Naive B cell (primary cell): Measurements from ENCODE around the gene EIF4E2. TPM values are rescaled to one million over a fixed set of nuclear protein-coding genes. Genes with fewer than 3 reads are reported as not detected.

Experiments used
- ATAC-seq, 2 donors: fragments of 150-1000 bp; cut with Tn5 transposase; 2 replicates each; pipeline ENCODE4 v1.10.0; 2021; ENCODE audit warnings: low read depth in 2 of 2, mild to moderate bottlenecking in 2 of 2, moderate library complexity in 2 of 2
- DNase-seq: peaks from one replicate; pipeline ENCODE4 v3.0.0; 2022
- H3K27ac Mint-ChIP-seq, 6 donors: one replicate each; pipeline ENCODE4 v1.8.0; 2020 to 2022; ENCODE audit warnings: mild to moderate bottlenecking in 6 of 6, mixed read lengths in 6 of 6, moderate library complexity in 5 of 6, inconsistent platforms in 2 of 6
- H3K27me3 Mint-ChIP-seq, 3 donors: one replicate each; pipeline ENCODE4 v1.8.0; 2021 to 2022; ENCODE audit warnings: mixed read lengths in 3 of 3, mild to moderate bottlenecking in 1 of 3
- H3K36me3 Mint-ChIP-seq, 2 donors: one replicate each; pipeline ENCODE4 v1.8.0; 2020 to 2022; ENCODE audit warnings: mixed read lengths in 2 of 2, inconsistent platforms in 1 of 2, mild to moderate bottlenecking in 1 of 2
- H3K4me1 Mint-ChIP-seq, 3 donors: one replicate each; pipeline ENCODE4 v1.8.0; 2020 to 2022; ENCODE audit warnings: mixed read lengths in 3 of 3, inconsistent platforms in 1 of 3, mild to moderate bottlenecking in 1 of 3, moderate library complexity in 1 of 3
- H3K4me3 Mint-ChIP-seq, 8 donors: one replicate each; pipeline ENCODE4 v1.8.0; 2020 to 2022; ENCODE audit warnings: mild to moderate bottlenecking in 8 of 8, mixed read lengths in 8 of 8, moderate library complexity in 8 of 8, inconsistent platforms in 2 of 8
- H3K9me3 Mint-ChIP-seq, 7 donors: one replicate each; pipeline ENCODE4 v1.8.0; 2020 to 2022; ENCODE audit warnings: mixed read lengths in 7 of 7, mild to moderate bottlenecking in 5 of 7, inconsistent platforms in 2 of 7, moderate library complexity in 1 of 7
- polyA plus RNA-seq, 6 donors: library from polyadenylated mRNA; unstranded; fragments of 300-500 nt; fragmentation: Illumina TruSeq; gene quantifications; one replicate each; pipeline ENCODE4 v1.2.3, GENCODE V29; 2021; ENCODE audit warnings: low read depth in 6 of 6

Gene EIF4E2
- polyA plus RNA-seq, 6 donors from 2014 or later: 51.0 to 69.0 (median 63.1) TPM

DNA sequence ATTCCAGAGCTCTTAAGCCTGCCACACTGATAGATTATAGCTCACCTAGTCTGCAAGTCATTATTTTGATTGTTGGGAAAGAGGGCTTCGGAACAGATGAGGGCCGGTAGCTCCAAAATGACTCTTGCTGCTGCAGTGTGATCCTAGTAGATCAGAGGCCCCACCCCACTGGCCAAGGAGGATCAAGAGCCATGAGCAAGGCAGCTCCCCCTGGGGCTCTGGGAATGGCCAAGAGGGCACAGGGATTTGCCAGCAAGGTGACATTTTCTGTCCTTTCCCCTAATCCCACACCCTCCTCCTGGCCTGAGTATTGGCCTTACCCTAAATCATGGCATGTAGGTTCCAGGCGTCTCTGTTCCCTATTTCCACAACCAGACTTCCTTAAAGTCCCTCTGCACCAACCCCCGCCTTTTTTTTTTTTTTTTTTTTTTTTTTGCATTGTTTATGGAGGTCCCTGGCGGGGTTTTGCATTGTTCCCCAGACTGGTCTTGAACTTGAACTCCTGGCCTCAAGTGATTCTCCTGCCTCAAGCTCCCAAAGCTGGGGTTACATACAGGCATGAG lies 36.5 kb downstream of the EIF4E2 start:
- no peak for ATAC-seq

DNA sequence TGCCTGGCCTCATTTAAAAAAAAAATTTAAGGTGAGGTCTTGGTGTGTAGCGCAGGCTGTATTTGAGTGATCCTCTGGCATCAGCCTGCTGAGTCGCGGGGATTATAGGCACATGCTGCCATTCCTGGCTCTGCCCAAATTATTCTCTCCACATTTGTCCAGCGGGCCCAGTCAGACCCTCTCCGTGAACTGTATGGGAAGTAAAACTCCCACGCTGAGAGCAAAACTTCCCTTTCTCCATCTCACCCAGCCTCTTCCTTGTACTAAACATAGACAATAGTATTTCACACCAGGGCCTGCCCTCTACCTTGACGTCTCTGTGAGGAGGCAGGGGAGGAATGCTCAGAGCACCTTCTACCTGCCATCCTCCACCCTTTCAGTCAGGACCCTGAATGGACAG lies 37.0 kb downstream of the EIF4E2 start:
- DNase-seq: no peak
- H3K36me3 Mint-ChIP-seq: peaks cover 11 to 18% of the 10 kb centered on the region in 2 donors
- peak overlapping the region in 1 of 6 donors; percentile 67 for H3K27ac Mint-ChIP-seq
- ATAC-seq: no peak
- H3K9me3 Mint-ChIP-seq: peaks cover 0 to 1% (median 0%) of the 10 kb centered on the region in 7 donors
- no peaks in the 10 kb centered on the region for H3K27me3 Mint-ChIP-seq
- H3K4me3 Mint-ChIP-seq: no peak overlapping the region
- H3K4me1 Mint-ChIP-seq: no peaks in the 10 kb centered on the region

More for the DNA sequence above, 36.5 kb downstream of the EIF4E2 start:
- Mint-ChIP-seq H3K36me3 (peaks cover 16 to 23% of the 10 kb centered on the region in 2 donors), H3K4me1 (no peaks in the 10 kb centered on the region), H3K9me3 (peaks cover 0 to 1% (median 0%) of the 10 kb centered on the region in 7 donors), H3K27me3 (no peaks in the 10 kb centered on the region), H3K27ac (peak overlapping the region in 1 of 6 donors; percentile 33), H3K4me3 (no peak overlapping the region)
- DNase-seq: no peak

DNA sequence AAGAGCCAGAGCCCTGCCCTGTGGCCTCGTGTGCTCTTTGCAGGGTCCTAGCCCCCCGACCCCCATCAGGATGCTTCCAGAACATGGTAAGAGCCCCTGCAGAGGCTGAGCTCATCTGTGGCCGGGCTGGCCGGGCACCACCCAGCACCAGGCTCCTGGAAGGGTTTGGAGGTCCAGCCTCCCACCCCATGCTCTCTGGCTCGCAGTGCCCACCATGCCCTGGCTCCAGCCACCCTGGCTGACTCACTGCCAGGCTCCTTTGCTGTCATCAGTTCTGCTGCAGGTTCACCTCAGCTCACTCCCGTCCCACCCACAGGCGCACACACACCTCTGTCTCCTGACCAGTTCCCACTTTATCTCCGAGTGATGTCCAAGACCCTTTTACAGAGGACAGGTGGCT lies 37.5 kb downstream of the EIF4E2 start:
- peaks cover 0 to 1% (median 0%) of the 10 kb centered on the region in 7 donors for H3K9me3 Mint-ChIP-seq
- no peaks in the 10 kb centered on the region for H3K4me1 Mint-ChIP-seq
- no peak overlapping the region for H3K27ac Mint-ChIP-seq
- no peaks in the 10 kb centered on the region for H3K27me3 Mint-ChIP-seq
- no peak overlapping the region for H3K4me3 Mint-ChIP-seq
- H3K36me3 Mint-ChIP-seq: peaks cover 6 to 13% of the 10 kb centered on the region in 2 donors
- DNase-seq (no peak), ATAC-seq (no peak)

DNA sequence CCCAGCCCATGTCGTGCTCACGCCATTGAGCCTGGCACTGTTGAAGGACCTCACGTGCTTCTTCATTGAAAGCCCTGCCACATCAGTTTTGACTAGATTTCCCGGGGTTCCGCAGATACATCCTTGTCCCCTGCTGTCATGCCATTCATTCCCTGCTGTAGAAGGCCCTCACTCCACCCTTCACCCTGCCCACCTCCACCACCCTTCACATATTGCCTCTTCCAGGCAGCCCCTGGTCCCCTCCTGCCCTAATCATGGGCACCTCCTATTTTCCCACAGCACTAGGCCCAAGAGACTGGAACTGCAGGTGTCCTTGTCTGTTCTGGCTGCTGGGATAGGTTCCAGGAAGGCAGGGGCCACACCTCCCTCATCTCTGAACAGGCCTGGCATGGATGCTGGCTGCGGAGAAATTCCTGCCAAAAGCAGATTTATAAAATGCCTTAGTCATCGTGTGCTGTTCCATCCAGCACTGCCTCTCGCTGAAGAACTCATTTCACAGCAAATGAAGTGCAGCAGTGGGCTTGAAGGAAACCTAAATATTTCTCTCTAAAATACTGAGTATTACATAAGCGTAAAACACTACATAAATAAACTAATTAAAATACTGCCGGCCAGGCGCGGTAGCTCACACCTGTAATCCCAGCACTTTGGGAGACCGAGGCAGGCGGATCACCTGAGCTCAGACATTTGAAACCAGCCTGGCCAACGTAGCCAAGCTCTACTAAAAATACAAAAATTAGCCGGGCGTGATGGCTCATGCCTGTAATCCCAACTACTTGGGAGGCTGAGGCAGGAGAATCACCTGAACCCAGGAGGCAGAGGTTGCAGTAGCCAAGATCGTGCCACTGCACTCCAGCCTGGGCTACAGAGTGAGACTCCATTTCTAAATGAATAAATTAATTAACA lies 38.4 kb downstream of the EIF4E2 start:
- peaks cover 0 to 7% of the 10 kb centered on the region in 2 donors for H3K36me3 Mint-ChIP-seq
- no peaks in the 10 kb centered on the region for H3K4me1 Mint-ChIP-seq
- ATAC-seq: no peak
- no peak for DNase-seq
- no peaks in the 10 kb centered on the region for H3K27me3 Mint-ChIP-seq
- H3K9me3 Mint-ChIP-seq: no peaks in the 10 kb centered on the region
- H3K27ac Mint-ChIP-seq: no peak overlapping the region
- no peak overlapping the region for H3K4me3 Mint-ChIP-seq

DNA sequence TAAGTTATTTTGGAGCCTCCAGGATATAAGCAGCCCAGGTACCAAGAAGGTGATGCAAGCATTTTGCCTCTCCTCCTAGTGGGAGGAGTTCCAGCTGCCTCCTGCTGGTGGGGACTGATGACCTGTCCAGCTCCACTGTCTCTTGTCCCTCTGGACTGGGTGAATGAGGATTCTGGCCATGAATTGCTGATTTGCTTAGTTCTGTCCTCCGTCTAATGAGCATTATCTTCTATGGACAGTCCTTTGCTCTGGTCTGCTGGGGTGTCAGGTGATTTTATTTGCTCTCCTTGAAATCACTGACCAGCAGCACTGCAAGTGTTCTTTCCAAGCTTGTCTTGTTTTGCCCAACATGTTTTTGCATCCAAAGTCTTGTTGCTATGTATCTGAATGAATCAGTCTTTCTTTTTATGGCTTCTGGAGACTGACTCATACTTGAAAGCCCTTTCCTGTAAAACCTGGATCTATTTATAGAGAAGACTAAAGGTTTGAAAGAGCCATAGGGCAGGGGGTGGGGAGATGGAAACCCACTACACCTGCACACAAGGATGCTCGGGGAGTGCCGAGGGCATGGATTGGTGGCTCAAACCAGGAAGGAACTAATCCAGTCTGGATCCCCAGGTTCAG lies 42.4 kb downstream of the EIF4E2 start:
- ATAC-seq (no peak), DNase-seq (no peak)
- H3K27me3 Mint-ChIP-seq: no peaks in the 10 kb centered on the region
- H3K4me3 Mint-ChIP-seq: no peak overlapping the region
- H3K27ac Mint-ChIP-seq: no peak overlapping the region
- no peaks in the 10 kb centered on the region for H3K4me1 Mint-ChIP-seq
- peaks cover 0 to 6% (median 0%) of the 10 kb centered on the region in 7 donors for H3K9me3 Mint-ChIP-seq
- peaks cover 0 to 5% of the 10 kb centered on the region in 2 donors for H3K36me3 Mint-ChIP-seq

DNA sequence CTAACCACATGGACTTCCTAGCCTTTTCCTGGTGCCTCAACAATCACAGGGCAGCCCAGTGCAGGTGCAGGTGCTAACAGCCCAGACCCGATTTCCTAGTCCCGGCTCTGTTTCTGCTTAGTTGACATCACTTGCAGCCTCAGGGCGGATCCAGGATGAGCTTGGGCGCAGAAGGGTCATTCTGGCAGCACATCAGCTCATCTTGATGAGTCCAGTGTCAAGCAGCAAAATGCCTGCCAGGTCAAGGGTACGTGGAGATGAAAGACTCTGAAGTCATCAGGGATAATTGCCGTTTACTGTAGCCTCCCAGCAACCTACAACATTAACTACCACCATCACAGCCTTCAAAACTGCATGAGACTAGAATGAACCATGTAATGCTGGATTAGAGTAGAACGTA lies 43.5 kb downstream of the EIF4E2 start:
- DNase-seq (no peak), ATAC-seq (no peak)
- H3K4me3 Mint-ChIP-seq: no peak overlapping the region
- H3K27ac Mint-ChIP-seq: no peak overlapping the region
- H3K36me3 Mint-ChIP-seq: peaks cover 0 to 5% of the 10 kb centered on the region in 2 donors
- H3K9me3 Mint-ChIP-seq: peaks cover 0 to 6% (median 0%) of the 10 kb centered on the region in 7 donors
- H3K27me3 Mint-ChIP-seq: no peaks in the 10 kb centered on the region
- H3K4me1 Mint-ChIP-seq: no peaks in the 10 kb centered on the region

DNA sequence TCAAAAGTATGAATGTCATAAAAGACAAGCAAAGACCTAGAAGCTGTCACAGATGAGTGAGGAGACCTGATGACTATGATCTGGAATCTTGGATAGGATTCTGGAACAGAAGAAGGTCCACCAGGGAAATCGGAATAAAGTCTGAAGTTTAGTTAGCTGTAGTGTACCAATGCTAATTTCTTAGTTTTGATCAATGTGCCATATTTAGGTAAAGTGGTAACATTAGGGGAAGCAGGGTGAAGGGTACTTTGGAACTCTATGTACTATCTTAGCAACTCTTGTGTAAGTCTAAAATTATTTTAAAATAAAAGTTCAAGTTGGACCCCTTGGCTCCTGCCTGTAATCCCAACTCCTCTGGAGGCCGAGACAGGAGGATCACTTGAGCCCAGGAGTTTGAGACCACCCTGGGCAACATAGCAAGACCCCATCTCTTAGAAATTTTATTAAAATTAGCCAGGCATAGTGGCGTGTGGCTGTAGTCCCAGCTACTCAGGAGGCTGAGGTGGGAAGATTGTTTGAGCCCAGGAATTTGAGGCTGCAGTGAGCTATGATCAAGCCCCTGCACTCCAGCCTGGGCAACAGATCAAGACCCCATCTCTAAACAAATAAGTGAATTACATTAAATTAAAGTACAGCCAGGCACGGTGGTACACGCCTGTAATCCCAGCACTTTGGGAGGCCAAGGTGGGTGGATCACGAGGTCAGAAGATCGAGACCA lies 47.0 kb downstream of the EIF4E2 start:
- H3K4me3 Mint-ChIP-seq: no peak overlapping the region
- H3K4me1 Mint-ChIP-seq: no peaks in the 10 kb centered on the region
- no peak overlapping the region for H3K27ac Mint-ChIP-seq
- peaks cover 0 to 6% (median 0%) of the 10 kb centered on the region in 7 donors for H3K9me3 Mint-ChIP-seq
- H3K36me3 Mint-ChIP-seq: peaks cover 0 to 5% of the 10 kb centered on the region in 2 donors
- H3K27me3 Mint-ChIP-seq: peaks cover 0 to 5% (median 0%) of the 10 kb centered on the region in 3 donors
- no peak for ATAC-seq
- DNase-seq: no peak

DNA sequence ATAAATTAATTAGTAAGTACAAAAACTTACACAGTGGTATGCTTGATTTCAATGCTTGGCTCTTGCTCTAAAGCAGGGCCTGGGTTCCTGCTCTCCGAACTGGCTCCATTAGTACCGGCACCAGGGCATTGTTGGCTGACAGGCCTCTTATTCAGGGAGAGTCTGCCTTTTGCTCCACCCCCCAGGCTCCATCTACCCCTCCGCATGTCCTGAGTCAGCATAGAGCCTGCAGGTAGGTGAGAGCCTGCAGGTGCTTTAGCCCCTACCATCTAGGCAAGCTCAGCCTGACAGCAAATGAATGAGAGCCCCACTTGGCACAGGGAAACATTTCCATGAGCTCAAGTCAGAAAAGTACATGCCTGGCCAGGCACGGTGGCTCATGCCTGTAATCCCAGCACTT lies 47.8 kb downstream of the EIF4E2 start:
- Mint-ChIP-seq H3K4me3 (no peak overlapping the region), H3K27ac (no peak overlapping the region), H3K36me3 (peaks cover 0 to 5% of the 10 kb centered on the region in 2 donors), H3K27me3 (peaks cover 0 to 5% (median 0%) of the 10 kb centered on the region in 3 donors), H3K4me1 (peaks cover 0 to 2% (median 0%) of the 10 kb centered on the region in 3 donors), H3K9me3 (peaks cover 0 to 6% (median 0%) of the 10 kb centered on the region in 7 donors)
- ATAC-seq (no peak), DNase-seq (no peak)

DNA sequence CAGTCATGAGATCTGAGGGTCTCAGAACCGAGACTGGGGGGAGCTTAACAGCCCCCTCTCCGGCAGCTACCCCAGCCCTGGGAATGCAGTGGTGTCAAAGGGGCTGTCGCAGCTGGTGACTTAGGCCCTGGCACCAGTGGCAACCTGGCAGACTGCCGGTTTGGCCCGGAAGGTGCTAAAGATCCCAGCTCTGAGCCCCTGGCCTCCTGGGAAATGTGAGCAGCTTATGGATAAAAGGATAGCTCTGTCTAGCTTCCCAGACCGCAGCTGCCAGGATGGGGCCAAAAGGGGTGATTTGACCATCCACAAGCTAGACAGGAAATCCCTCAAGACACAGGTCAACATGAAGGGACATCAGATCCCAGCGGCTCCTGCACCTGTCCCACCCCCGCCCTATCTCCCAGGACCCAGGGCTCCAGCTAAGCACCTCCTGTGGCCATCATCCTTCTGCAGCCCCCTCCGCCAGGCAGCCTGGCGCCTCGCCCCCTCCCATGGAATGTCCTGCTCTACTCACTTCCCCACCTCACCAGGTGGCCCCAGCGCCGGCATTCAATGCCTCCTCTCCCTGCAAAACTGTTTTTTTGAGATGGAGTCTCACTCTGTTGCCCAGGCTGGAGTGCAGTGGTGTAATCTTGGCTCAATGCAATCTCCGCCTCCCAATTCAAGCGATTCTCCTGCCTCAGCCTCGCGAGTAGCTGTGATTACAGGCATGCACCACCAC lies 49.7 kb downstream of the EIF4E2 start:
- Mint-ChIP-seq H3K4me1 (peaks cover 0 to 9% (median 0%) of the 10 kb centered on the region in 3 donors), H3K4me3 (no peak overlapping the region), H3K9me3 (peaks cover 0 to 6% (median 0%) of the 10 kb centered on the region in 7 donors), H3K27me3 (peaks cover 0 to 16% (median 13%) of the 10 kb centered on the region in 3 donors), H3K36me3 (peaks cover 0 to 5% of the 10 kb centered on the region in 2 donors), H3K27ac (no peak overlapping the region)
- DNase-seq (no peak), ATAC-seq (no peak)

DNA sequence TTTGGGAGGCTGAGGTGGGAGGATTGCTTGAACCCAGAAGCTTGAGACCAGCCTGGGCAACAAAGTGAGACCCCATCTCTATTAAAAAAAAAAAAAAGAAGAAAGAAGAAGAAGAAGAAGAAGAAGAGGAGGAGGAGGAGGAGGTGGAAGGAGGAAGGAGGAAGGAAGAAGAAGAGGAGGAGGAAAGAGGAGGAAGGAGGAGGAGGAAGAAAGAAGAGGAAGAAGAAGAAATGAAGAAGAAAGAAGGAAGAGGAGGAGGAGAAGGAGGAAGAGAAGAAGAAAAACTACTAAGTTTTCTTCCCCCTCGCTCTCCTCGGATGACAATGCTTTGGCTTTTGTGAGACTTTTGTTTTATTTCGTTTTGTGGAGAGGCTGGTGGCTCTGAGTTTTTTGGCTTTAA lies 52.8 kb downstream of the EIF4E2 start:
- ATAC-seq (no peak), DNase-seq (no peak)
- no peaks in the 10 kb centered on the region for H3K36me3 Mint-ChIP-seq
- H3K4me1 Mint-ChIP-seq: peaks cover 4 to 21% (median 7%) of the 10 kb centered on the region in 3 donors
- H3K9me3 Mint-ChIP-seq: no peaks in the 10 kb centered on the region
- H3K27me3 Mint-ChIP-seq: peaks cover 0 to 16% (median 13%) of the 10 kb centered on the region in 3 donors
- no peak overlapping the region for H3K4me3 Mint-ChIP-seq
- peak overlapping the region in 1 of 6 donors; percentile 64 for H3K27ac Mint-ChIP-seq

DNA sequence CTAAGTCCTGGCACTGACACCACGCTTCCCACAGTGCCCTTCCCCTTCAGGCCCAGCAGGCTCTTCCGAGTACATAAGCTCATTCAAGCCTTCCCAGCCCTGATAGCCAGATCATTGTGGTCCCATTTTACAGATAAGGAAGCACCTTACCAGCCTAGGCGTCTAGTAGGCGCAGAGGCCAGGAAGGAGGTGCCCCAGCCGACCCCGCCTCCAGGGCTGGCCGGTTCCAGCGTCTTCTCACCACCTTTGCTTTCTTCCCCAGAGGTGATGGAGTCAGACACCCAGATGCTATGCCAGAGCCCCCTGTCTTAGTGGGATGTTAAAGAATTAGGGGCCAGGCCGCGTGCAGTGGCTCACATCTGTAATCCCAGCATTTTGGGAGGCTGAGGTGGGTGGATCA lies 54.0 kb downstream of the EIF4E2 start:
- H3K27me3 Mint-ChIP-seq: peaks cover 0 to 16% (median 13%) of the 10 kb centered on the region in 3 donors
- H3K4me1 Mint-ChIP-seq: peaks cover 4 to 21% (median 7%) of the 10 kb centered on the region in 3 donors
- no peaks in the 10 kb centered on the region for H3K9me3 Mint-ChIP-seq
- no peaks in the 10 kb centered on the region for H3K36me3 Mint-ChIP-seq
- peak overlapping the region in 1 of 8 donors; percentile 75 for H3K4me3 Mint-ChIP-seq
- ATAC-seq (no peak), DNase-seq (no peak)
- H3K27ac Mint-ChIP-seq: no peak overlapping the region

DNA sequence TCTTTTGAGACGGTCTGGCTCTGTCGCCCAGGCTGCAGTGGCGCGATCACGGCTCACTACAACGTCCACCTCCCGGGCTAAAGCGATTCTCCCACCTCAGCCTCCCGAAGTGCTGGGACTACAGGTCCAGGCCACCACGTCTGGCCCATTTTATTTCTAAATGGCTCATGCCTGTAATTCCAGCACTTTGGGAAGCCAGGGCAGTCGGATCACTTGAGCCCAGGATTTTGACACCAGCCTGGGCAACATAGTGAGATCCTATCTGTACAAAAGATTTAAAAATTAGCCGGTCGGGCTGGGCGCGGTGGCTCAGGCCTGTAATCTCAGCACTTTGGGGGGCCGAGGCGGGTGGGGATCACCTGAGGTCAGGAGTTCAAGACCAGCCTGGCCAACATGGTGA lies 56.5 kb downstream of the EIF4E2 start:
- ATAC-seq (no peak), DNase-seq (no peak)
- H3K4me1 Mint-ChIP-seq: peaks cover 4 to 21% (median 7%) of the 10 kb centered on the region in 3 donors
- H3K4me3 Mint-ChIP-seq: no peak overlapping the region
- no peak overlapping the region for H3K27ac Mint-ChIP-seq
- peaks cover 0 to 13% (median 11%) of the 10 kb centered on the region in 3 donors for H3K27me3 Mint-ChIP-seq
- no peaks in the 10 kb centered on the region for H3K36me3 Mint-ChIP-seq
- no peaks in the 10 kb centered on the region for H3K9me3 Mint-ChIP-seq
